Fibroblast of lung (primary cell): ENCODE results near the gene RNF225.

Experiments used
- CTCF ChIP-seq, 2 donors: IDR thresholded peaks in 1 of 2; conservative IDR thresholded peaks in 1 of 2; 1 replicate in 1 of 2; 2 replicates in 1 of 2; pipeline ENCODE4 v1.5.1; 2011 to 2012; ENCODE audit warnings: low read length in 2 of 2, control low read depth in 1 of 2, inconsistent platforms in 1 of 2, low read depth in 1 of 2, mild to moderate bottlenecking in 1 of 2
- EZH2 ChIP-seq: IDR thresholded peaks from 2 replicates; pipeline ENCODE4 v1.5.1; 2012; ENCODE audit warnings: low read length, control low read depth, mild to moderate bottlenecking; ENCODE audit errors: missing control alignments

GRCh38 chr19:58398545-58398944 lies 3.1 kb downstream of the RNF225 start:
- TF ChIP-seq CTCF (conservative IDR thresholded peaks at IDR 0.05 in 1 of 2, IDR thresholded peaks at IDR 0.05 in 1 of 2; ENCODE audit: low read depth in 1 of 2, low read length in 2 of 2) (no peak), EZH2 (no peak)
